HPDE6-E6E7 (cell line): ENCODE measurements around the gene INPP5K.
"Not testable (repeated sequence)": the region's sequence is repeated elsewhere in the genome, so short reads cannot be mapped to it uniquely, and the experiment has no call there.

Experiments
- DNase-seq: peaks from one replicate; pipeline ENCODE4 v3.0.0; 2011; ENCODE audit warnings: missing footprints; ENCODE audit errors: extremely low spot score

The INPP5K gene

GRCh38 chr17:1464186-1464585 is 52.2 kb downstream of the INPP5K start:
- DNase-seq: no peak

- DNase-seq: no peak
Measured at GRCh38 chr17:1462164-1463112, 54.0 kb downstream of the INPP5K start.

- no peak for DNase-seq
Measured at GRCh38 chr17:1461198-1461944, 55.0 kb downstream of the INPP5K start.

GRCh38 chr17:1460233-1460632 is 56.2 kb downstream of the INPP5K start:
- no peak for DNase-seq

- peak; percentile 95 for DNase-seq
Measured at GRCh38 chr17:1455797-1456599, 60.4 kb downstream of the INPP5K start, which contains the start of gene CRK. Gene CRK (minus strand): TSS chr17:1456232. CDS start chr17:1456117, 115 bp downstream.

GRCh38 chr17:1455291-1455796 is 61.1 kb downstream of the INPP5K start:
- peak; percentile 56 for DNase-seq

GRCh38 chr17:1454541-1454940 is 61.9 kb downstream of the INPP5K start:
- no peak for DNase-seq

GRCh38 chr17:1453694-1454093 is 62.7 kb downstream of the INPP5K start:
- DNase-seq: not testable (repeated sequence)

- no peak for DNase-seq
Measured at GRCh38 chr17:1452836-1453235, 63.6 kb downstream of the INPP5K start.

GRCh38 chr17:1450261-1450660 is 66.2 kb downstream of the INPP5K start:
- DNase-seq: not testable (repeated sequence)

GRCh38 chr17:1449412-1449967 is 66.9 kb downstream of the INPP5K start:
- no peak for DNase-seq

- no peak for DNase-seq
Measured at GRCh38 chr17:1447052-1447451, 69.4 kb downstream of the INPP5K start.

- no peak for DNase-seq
Measured at GRCh38 chr17:1446201-1446600, 70.2 kb downstream of the INPP5K start.

- not testable (repeated sequence) for DNase-seq
Measured at GRCh38 chr17:1445695-1446094, 70.7 kb downstream of the INPP5K start.
